Esophagus muscularis mucosa (tissue), 3 donors: Measurements from ENCODE around the gene CCL20.

Experiments used
- POLR2AphosphoS5 ChIP-seq, 2 donors: sonication (generic); formaldehyde crosslinking; IDR thresholded peaks; one replicate each; pipeline ENCODE4 v1.6.1; 2017; ENCODE audit warnings: antibody characterized with exemption in 2 of 2
- TF ChIP-seq, protein P1 (sequence below), 3 experiments: fragments of 200-600 bp in 2 of 3; fragments of 450-650 bp in 1 of 3; sonication (generic) in 2 of 3; IDR thresholded peaks; one replicate each; pipeline ENCODE4 v1.5.1; 2017 to 2019; ENCODE audit warnings: antibody characterized with exemption in 3 of 3, mild to moderate bottlenecking in 2 of 3, moderate library complexity in 1 of 3

DNA sequence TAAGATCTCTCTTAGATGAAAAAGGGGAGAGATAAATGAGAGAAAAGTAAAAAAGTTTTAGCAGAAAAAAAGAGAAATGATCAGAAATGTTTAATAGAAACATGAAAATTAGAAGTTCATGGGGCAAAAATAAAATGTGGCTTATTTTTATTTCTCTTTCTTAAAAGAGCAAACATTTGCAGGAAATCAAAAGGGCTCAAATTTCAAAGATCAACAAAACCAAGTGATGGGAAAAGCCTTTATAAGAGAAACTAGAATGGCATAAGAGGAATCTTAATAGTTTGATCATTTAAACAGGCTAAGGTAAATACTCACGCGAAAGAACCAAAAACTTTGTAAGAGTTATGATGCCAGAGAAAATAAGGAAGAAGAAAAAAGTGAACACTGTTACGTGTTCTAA lies 34.5 kb downstream of the CCL20 start:
- no peak for TF ChIP-seq POLR2AphosphoS5 (IDR thresholded peaks at IDR 0.05)
- TF ChIP-seq, protein P1, sequence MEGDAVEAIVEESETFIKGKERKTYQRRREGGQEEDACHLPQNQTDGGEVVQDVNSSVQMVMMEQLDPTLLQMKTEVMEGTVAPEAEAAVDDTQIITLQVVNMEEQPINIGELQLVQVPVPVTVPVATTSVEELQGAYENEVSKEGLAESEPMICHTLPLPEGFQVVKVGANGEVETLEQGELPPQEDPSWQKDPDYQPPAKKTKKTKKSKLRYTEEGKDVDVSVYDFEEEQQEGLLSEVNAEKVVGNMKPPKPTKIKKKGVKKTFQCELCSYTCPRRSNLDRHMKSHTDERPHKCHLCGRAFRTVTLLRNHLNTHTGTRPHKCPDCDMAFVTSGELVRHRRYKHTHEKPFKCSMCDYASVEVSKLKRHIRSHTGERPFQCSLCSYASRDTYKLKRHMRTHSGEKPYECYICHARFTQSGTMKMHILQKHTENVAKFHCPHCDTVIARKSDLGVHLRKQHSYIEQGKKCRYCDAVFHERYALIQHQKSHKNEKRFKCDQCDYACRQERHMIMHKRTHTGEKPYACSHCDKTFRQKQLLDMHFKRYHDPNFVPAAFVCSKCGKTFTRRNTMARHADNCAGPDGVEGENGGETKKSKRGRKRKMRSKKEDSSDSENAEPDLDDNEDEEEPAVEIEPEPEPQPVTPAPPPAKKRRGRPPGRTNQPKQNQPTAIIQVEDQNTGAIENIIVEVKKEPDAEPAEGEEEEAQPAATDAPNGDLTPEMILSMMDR (IDR thresholded peaks at IDR 0.05), result no peak
